K562 treated with DMSO at 1 percent for 12 hours (cell line): ENCODE data around the gene PEX14. TPM values are rescaled to one million over a fixed set of nuclear protein-coding genes. Genes with fewer than 3 reads are reported as not detected.

Source experiments
- total RNA-seq: library from RNA; unstranded; fragments of 300-600 nt; gene quantifications from 2 replicates; pipeline ENCODE4 v1.2.3, GENCODE V29; 2022; ENCODE audit not compliant: insufficient read depth

PEX14 gene
- total RNA-seq, result 42.2 and 44.6 TPM in 2 replicates

GRCh38 chr1:10474613-10475507 is at the start of gene PEX14:
Gene PEX14 (plus strand): TSS chr1:10474950. CDS start chr1:10474967, 17 bp downstream.

GRCh38 chr1:10430216-10431069 is 44.3 kb upstream of the PEX14 start, which contains the start of gene CENPS:
Gene CENPS (plus strand): TSS chr1:10430433. CDS start chr1:10430518, 85 bp downstream.

GRCh38 chr1:10449751-10450150 is 25.0 kb upstream of the PEX14 start, which contains the start of gene CORT:
Gene CORT (plus strand): TSS chr1:10450031. CDS start chr1:10450224, 193 bp downstream.

GRCh38 chr1:10472220-10473144 is 2.3 kb upstream of the PEX14 start, which contains the start of gene DFFA:
Gene DFFA (minus strand): TSS chr1:10472529. CDS start chr1:10472458, 71 bp downstream.

Other genes with a start within 250 kb of the PEX14 start
- 290 and 444 TPM in 2 replicates for gene PGD, start 75.9 kb upstream of the PEX14 start, total RNA-seq
- gene CENPS, start 44.5 kb upstream of the PEX14 start, total RNA-seq, result 32.9 and 45.3 TPM in 2 replicates
- not detected in 2 replicates for gene CORT, start 24.9 kb upstream of the PEX14 start, total RNA-seq
- 20.7 and 27.6 TPM in 2 replicates for gene DFFA, start 2.4 kb upstream of the PEX14 start, total RNA-seq